Measurements from ENCODE around the gene TCEAL8.
"Not testable (repeated sequence)": the region's sequence is repeated elsewhere in the genome, so short reads cannot be mapped to it uniquely, and the experiment has no call there.

The TCEAL8 gene, protein sequence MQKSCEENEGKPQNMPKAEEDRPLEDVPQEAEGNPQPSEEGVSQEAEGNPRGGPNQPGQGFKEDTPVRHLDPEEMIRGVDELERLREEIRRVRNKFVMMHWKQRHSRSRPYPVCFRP

DNA sequence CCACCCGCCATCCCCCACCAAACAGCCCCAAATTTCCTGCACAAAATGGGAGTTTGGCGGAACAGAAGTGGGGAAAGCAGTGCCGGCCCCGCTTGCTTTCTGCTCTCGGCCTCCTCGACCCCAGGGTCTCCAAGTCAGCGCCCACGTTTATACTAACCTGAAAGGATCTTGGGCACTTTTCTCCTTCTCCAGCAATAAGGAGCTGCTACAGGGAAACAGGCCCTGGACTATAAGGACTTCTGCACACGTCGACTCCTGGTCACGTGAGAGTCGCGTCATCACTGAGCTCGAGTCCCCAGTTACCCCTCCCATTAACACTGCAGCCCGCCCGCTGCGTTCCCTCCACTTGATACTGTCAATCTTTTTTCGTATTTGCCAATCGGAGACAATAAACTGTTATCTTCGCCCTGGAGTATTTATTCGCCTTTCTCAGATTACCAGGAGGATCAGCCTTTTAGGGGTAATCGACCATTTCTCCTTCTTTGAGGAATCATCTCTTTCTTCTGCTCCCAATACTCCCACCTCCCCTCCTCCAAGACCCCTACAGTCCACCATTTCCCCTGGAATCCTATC, at the start of gene TCEAL8:
Gene TCEAL8 (minus strand): TSS at position 235 of the 573 bp plus-strand sequence. CDS start 1,176 bp downstream, outside the sequence.
- peak; percentile 17 for DNase-seq (ENCODE audit: low read depth, low spot score)

DNA sequence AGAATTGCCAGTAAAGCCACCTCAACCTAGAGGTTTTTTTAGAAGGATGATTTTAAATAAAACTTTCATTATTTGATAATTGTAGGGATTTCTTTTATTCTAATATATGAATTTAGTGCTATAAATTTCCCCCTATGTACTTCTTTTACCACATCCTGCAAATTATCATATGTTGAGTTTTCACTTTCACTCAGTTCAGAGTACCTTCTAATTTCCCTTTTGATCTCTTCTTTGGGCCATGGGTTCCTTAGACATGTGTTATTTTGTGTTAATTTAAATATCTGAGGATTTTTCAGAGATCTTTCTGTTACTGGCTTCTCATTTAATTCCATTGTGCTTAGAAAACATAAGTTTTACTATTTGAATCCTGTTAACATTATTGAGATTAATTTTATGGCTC, 49.8 kb upstream of the TCEAL8 start:
- DNase-seq (ENCODE audit: low read depth, low spot score) = no peak

GRCh38 chrX:103293118-103293517, 38.2 kb upstream of the TCEAL8 start:
- no peak for DNase-seq (ENCODE audit: low read depth, low spot score)

DNA sequence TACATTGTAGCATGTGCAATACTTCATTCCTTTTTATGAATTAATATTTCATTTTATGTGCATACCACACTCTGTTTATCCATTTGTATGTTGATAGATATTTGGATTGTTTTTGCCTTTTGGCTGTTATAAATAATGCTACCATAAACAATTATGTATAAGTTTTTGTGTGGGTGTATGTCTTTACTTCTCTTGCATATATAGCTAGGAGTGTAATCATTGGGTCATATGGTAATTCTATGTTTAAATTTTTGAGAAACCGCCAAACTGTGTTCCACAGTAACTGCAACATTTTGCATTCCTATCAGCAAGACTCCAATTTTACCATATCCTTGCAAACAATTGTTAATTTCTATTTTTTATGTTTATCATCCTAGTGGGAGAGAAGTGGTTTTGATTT, 24.7 kb upstream of the TCEAL8 start:
- DNase-seq (ENCODE audit: low read depth, low spot score) = no peak

GRCh38 chrX:103276581-103277002, 21.6 kb upstream of the TCEAL8 start, which contains the start of gene TCEAL5:
TSS of gene TCEAL5 (minus strand) at chrX:103276750. CDS start at chrX:103274563, 2,187 bp downstream.
- no peak for DNase-seq (ENCODE audit: low read depth, low spot score)

DNA sequence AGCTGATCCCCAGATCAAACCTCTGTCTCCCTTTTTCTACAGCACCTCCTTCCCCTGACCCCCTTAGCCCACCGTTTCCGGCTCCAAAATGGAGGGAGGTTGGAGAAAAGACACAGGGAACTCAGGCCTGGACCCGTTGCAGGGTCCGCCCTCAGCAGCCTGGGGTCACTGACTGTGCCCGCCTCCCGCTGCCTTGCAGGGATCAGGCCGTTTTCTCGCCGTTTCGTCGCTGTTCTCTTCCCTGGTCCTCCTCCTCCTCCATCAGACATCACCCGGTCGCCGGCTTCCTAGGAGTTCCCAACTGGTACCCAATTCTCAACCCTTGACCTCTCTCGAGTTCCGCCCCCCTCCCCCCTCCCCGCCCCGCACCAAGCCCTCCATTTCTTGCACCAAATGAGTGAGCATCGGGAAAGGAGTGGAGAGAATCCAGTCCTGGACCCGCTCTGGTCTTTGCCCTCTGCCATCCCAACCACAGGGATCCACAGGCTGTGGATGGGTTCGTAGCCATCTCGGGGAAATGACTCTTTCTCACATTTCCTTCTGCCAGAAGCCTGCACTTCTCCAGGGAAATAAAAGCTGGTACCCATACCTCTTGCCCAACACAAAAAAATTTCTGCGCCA, 21.1 kb upstream of the TCEAL8 start:
- no peak for DNase-seq (ENCODE audit: low read depth, low spot score)

GRCh38 chrX:103274284-103274683, 19.3 kb upstream of the TCEAL8 start:
- no peak for DNase-seq (ENCODE audit: low read depth, low spot score)

DNA sequence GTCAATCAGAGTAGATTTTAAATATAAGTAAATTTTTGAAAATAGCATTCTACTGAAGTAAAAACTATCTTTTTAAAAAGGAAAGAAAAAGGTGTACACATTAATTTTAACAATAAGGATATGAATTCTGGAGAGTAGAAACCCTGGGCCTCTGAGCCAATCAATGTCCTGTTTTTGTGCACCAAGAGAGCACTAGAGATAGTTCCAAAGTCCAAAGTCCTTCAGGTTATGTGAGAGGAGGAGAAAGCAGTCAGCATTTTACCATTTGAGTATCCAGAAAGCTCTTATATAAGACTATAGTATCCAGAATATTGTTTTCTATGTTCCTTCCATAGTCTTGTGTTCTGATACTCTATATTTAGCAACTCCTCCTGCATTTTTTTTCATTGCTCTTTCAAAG, 3.3 kb upstream of the TCEAL8 start:
- DNase-seq (ENCODE audit: low read depth, low spot score) = no peak

DNA sequence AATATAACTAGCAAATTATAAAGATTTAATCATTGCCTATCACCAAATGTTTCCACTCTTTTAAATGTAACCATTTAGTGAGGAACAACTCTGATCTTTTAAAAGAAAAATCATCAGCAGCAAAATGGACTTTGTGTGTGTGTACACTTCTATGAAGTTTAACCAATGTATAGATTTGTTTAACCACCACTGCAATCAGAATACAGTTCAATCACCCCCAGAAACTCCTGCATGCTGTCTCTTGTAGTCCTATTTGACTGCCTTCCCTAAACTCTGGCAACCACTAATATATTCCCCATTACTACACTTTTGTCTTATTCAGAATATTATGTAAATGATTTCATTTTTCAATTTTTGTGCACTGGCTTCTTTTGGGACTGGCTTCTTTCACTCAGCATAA, 1.7 kb upstream of the TCEAL8 start:
- DNase-seq (ENCODE audit: low read depth, low spot score) = no peak

DNA sequence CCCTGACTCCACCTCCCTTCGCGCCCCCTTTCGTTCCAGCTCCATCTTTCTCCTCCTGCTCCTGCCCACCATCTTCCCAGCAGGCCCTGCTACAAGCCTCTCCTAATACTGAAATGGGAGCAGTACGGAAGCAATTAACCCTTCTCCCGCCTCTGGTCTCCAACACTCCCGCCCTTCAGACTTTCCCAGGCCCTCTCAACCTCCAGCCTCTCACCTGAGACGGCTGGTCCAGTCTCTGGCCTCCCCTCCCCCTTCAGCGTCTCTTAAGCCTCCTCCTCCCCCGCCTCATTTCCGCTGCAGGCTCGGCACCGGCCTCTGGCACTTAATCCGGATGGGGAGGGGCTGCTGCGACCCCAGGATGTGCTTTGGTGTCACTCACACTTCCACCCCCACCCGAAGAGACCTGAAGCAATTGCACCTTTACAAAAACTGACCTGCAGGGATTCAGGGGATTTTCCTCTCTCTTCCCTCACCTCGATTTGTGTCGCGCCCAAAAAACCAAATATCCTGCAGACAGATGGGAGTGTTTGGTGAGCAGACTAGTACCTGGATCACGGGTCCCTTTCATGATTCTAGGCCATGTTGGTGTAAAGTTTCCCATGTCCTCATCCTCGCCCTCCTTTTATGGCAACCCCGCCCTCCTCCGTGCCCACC, 657 bp downstream of the TCEAL8 start:
- no peak for DNase-seq (ENCODE audit: low read depth, low spot score)

DNA sequence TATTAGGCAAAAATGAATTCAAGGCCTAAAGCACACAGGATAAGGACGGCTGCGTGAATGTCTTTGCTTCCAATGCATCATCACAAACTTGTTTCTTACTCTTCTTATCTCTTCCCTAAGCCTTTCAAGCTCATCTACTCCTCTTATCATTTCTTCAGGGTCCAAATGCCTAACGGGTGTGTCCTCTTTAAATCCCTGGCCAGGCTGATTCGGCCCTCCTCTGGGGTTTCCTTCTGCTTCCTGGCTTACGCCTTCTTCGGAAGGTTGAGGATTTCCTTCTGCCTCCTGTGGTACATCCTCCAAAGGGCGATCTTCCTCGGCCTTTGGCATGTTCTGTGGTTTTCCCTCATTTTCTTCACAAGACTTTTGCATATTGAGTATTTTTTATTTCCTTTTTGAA, 1.3 kb downstream of the TCEAL8 start:
- DNase-seq (ENCODE audit: low read depth, low spot score) = no peak

DNA sequence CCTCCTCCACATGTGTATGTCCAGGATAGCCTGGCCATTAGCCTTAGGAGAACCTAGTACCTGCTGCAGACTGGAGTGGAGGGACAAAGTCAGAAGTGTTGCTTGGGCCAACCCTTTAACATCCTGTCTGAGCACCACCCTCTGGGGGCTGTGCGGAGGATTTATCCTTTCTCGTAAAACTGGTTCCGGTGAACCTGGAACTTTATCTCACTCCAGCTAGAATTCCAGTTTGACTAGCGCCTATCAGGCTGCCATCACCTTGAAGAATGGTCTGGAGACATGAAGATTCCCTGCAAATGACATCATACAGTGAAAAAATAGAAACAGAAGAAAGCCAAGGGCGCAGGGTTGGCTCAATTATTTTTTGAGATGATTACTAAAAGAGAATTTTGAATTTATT, 4.0 kb downstream of the TCEAL8 start:
- DNase-seq (ENCODE audit: low read depth, low spot score) = no peak

DNA sequence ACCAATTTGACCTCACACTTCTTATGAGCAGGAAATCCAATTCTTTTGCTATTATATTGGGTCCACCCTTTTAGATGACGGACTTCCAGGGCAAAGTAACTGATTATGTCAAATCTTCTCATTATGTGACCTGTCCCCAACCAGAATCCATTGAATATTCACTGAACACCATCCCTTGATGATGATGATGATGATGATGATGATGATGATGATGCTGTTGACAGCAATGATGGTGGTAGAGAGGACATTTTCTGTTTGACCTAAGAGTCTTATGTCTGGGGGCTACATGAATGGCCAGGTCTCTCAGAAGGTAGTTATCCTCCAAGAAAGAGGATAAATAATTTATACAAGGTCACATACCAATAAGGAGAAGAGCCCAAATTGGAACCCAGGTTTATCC, 5.2 kb downstream of the TCEAL8 start:
- no peak for DNase-seq (ENCODE audit: low read depth, low spot score)

GRCh38 chrX:103248553-103248952, 6.4 kb downstream of the TCEAL8 start:
- DNase-seq (ENCODE audit: low read depth, low spot score) = no peak

- no peak for DNase-seq (ENCODE audit: low read depth, low spot score)
Measured at GRCh38 chrX:103240155-103240554, 14.8 kb downstream of the TCEAL8 start.

DNA sequence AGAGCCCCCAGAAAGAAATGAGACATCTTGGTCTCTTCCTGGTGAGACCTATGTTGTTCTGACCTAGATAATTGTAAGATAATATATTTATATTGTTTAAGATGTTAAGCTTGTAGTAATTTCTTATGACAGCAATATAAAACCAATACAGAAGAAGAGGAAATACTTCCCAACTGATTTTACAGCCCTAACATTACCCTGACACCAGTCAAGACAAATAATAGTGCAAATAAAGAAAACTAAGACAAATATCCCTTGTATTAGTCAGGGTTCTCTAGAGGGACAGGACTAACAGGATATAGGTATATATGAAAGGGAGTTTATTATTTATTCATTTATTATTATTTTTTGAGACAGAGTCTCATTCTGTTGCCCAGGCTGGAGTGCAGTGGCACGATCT, 18.7 kb downstream of the TCEAL8 start:
- DNase-seq (ENCODE audit: low read depth, low spot score) = no peak

DNA sequence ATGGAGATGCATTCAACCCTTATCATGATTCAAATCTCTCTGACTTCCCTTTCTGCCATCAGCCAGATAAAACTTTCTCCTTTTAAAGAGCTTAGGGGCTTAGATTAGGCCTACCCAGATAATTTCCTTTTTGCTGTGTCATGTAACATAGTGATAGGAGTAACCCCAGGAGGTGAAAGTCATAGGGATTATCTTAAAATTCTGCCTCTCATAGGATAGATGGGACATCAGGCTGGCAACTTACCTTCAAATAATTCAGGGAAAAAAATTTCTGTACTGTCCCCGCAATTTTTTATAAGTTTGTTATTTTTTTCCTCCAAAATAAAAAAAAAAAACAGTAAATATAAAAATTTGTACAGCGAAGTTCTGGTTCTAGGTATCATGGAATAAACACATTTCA, 19.3 kb downstream of the TCEAL8 start:
- not testable (repeated sequence) for DNase-seq (ENCODE audit: low read depth, low spot score)

DNA sequence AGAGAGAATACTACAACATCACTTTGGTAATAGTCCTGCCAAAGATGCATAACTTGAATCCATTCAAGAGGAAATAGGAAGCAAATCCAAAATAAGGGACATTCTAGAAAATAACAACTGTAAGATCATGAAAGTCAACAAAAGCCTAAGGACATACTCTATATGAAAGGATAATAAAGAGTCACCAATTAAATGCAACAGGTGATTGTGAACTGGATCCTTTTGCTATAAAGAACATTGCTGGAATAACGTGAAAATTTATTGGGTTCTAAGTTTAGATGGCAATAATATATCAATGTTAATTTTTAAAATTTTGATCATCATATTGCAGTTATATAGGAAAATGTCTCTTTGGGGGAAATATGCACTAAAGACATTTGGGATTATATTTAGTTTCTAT, 20.1 kb downstream of the TCEAL8 start:
- DNase-seq (ENCODE audit: low read depth, low spot score) = no peak

GRCh38 chrX:103233263-103233662, 21.7 kb downstream of the TCEAL8 start:
- DNase-seq (ENCODE audit: low read depth, low spot score) = no peak

DNA sequence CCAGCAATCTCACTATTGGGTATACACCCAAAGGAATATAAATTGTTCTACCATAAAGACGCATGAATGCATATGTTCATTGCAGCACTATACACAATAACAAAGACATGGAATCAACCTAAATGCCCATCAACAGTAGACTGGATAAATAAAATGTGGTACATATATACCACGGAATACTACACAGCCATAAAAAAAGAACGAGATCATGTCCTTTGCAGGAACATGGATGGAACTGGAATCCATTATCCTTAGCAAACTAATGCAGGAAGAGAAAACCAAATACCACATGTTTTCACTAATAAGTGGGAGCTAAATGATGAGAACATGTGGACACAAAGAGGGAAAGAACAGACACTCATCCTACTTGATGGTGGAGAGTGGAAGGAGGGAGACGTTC, 29.0 kb downstream of the TCEAL8 start:
- DNase-seq (ENCODE audit: low read depth, low spot score) = not testable (repeated sequence)

DNA sequence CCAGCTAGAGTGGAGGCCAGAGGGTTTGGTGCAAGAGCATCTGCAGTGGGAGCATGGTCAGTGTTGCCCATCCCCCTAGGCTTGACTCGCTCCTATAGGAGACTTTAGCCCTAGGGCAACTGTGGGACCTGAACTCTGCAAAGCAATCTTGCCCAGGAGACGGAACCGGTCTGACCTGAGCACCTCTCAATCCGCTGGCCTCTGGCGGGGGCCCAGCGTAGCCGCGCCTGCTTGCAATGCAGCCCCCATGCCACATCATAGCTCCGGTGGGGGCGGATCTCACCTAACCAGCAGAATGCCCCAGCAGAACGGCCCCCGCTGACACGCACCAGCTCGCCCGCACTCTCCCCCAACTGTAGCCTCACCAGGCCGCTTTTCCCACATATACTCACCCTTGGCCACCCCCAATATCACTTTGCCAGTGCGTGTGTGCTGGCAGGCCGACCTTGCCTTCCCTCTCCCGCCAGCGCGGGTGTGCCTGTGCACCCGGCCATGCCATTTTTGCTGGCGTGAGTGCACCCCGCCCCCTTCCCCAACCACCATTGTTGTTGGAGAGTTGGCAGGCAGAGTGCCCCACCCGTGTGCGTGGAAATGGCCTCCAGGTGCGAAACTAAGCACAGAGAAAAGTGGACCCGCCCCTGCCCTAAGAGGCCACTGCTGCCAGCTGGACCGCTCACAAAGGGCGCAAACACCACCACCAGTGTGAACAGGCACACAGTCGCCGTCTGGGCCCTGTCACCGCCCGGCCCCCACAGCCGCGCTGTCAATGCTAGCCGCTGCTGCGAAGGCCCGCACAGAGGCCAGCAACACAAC, 34.2 kb downstream of the TCEAL8 start:
- no peak for DNase-seq (ENCODE audit: low read depth, low spot score)

GRCh38 chrX:103215425-103215991, 39.4 kb downstream of the TCEAL8 start:
- no peak for DNase-seq (ENCODE audit: low read depth, low spot score)
